Subcutaneous abdominal adipose tissue (tissue), 5 donors: ENCODE data around the gene CALHM2.
A peak's percentile ranks its signal among the peaks of the same experiment; 100 is the strongest.
"Not testable (repeated sequence)": the region's sequence is repeated elsewhere in the genome, so short reads cannot be mapped to it uniquely, and the experiment has no call there.

Source experiments
- H3K27ac ChIP-seq: one replicate; pipeline ENCODE4 v1.7.0; 2013; ENCODE audit warnings: low read depth, mild to moderate bottlenecking, inconsistent platforms, low read length, moderate library complexity
- H3K27me3 ChIP-seq, 5 donors: one replicate each; pipeline ENCODE4 v1.7.0; 2013; ENCODE audit warnings: low read length in 5 of 5, inconsistent platforms in 1 of 5; ENCODE audit not compliant: control insufficient read depth in 5 of 5, insufficient read depth in 4 of 5
- H3K36me3 ChIP-seq, 5 donors: one replicate each; pipeline ENCODE4 v1.7.0; 2013; ENCODE audit warnings: low read length in 5 of 5; ENCODE audit not compliant: control insufficient read depth in 5 of 5, insufficient read depth in 5 of 5
- H3K4me1 ChIP-seq, 5 donors: one replicate each; pipeline ENCODE4 v1.7.0; 2013; ENCODE audit warnings: low read length in 5 of 5, mild to moderate bottlenecking in 3 of 5, moderate library complexity in 1 of 5; ENCODE audit not compliant: control insufficient read depth in 5 of 5, insufficient read depth in 5 of 5
- H3K4me3 ChIP-seq, 5 donors: one replicate each; pipeline ENCODE4 v1.7.0; 2013; ENCODE audit warnings: low read length in 5 of 5, low read depth in 1 of 5
- H3K9ac ChIP-seq, 5 donors: one replicate each; pipeline ENCODE4 v1.7.0; 2013; ENCODE audit warnings: low read length in 5 of 5, mild to moderate bottlenecking in 4 of 5, moderate library complexity in 3 of 5
- H3K9me3 ChIP-seq, 5 donors: one replicate each; pipeline ENCODE4 v1.7.0; 2013; ENCODE audit warnings: low read length in 5 of 5; ENCODE audit not compliant: control insufficient read depth in 5 of 5
- donor health status: healthy.
- donor health status: healthy.
- donor health status: healthy.
- donor health status: healthy.
- donor health status: healthy.

The CALHM2 gene

DNA sequence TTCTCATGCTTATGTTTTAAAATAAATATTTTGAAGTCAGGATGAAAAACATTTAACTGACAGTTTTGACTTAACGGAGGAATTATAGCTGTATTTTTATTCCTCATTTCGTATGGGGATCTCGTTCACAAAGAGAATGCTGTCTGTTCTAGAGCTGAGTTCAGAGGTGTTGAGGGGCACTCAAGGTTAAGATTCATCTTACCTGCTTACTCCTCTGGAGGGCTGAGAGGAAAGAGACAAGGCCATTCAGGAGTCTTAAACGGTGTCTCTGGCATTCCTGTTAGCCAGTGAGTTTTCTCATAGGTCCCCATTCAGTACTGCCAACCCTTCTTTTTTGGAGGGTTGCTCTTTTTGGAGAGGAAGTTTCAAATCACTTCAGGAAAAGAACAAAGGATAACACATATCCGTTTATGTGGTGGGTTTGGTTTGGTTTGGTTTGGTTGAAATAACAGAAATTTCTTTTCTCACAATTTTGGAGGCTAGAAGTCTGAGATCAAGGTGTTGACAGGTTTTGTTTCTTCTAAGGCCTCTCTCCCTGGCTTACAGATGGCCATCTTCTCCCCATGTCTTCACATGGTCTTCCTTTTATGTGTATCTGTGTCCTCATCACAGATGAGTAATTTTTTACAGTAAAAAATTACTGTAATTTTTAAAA lies 23.1 kb downstream of the CALHM2 start:
- Histone ChIP-seq H3K27me3 (no peaks in the 10 kb centered on the region), H3K27ac (no peak overlapping the region), H3K9ac (no peak overlapping the region), H3K9me3 (no peaks in the 10 kb centered on the region), H3K4me3 (no peak overlapping the region), H3K36me3 (peaks cover 32 to 71% (median 58%) of the 10 kb centered on the region in 5 donors), H3K4me1 (peaks cover 0 to 5% (median 2%) of the 10 kb centered on the region in 5 donors)

DNA sequence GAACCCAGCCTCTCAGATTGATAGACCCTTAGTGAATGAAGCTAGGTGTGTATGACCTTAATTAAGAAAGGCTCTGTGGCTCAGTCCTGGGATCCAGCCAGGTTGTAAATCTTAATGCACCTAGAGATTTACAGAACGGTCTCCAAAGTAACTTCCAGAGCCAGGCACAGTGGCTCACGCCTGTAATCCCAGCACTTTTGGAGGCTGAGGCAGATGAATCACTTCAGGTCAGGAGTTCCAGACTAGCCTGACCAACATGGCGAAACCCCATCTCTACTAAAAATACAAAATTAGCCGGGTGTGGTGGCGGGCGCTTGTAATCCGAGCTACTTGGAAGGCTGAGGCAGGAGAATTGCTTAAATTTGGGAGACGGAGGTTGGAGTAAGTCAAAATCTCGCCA lies 24.3 kb downstream of the CALHM2 start:
- Histone ChIP-seq H3K27me3 (no peaks in the 10 kb centered on the region), H3K9me3 (no peaks in the 10 kb centered on the region), H3K9ac (no peak overlapping the region), H3K4me1 (no peaks in the 10 kb centered on the region), H3K4me3 (no peak overlapping the region), H3K27ac (no peak overlapping the region), H3K36me3 (peaks cover 34 to 74% (median 65%) of the 10 kb centered on the region in 5 donors)

DNA sequence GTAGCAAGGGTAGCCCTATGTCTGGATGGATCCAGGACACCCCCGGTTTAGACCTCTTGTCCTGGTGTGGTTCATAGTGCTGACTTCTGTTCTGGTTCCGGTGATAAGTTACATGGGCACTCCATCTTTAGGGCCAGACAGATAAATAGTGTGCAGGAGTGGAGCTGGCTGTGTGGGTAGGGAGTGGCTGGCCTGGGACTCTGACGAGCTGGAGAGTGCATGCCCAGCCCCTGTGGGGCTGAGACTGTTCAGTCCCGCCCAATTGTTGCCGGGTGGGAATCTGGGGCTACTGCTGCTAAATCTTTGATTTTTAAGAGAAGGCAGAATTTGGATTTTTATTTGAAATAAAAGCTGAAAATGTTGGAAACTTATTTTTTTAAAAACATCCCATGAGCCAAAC lies 28.4 kb downstream of the CALHM2 start:
- H3K9ac ChIP-seq = no peak overlapping the region
- no peaks in the 10 kb centered on the region for H3K9me3 ChIP-seq
- H3K27me3 ChIP-seq = no peaks in the 10 kb centered on the region
- H3K4me3 ChIP-seq = no peak overlapping the region
- no peaks in the 10 kb centered on the region for H3K4me1 ChIP-seq
- H3K27ac ChIP-seq = no peak overlapping the region
- peaks cover 24 to 86% (median 78%) of the 10 kb centered on the region in 5 donors for H3K36me3 ChIP-seq

DNA sequence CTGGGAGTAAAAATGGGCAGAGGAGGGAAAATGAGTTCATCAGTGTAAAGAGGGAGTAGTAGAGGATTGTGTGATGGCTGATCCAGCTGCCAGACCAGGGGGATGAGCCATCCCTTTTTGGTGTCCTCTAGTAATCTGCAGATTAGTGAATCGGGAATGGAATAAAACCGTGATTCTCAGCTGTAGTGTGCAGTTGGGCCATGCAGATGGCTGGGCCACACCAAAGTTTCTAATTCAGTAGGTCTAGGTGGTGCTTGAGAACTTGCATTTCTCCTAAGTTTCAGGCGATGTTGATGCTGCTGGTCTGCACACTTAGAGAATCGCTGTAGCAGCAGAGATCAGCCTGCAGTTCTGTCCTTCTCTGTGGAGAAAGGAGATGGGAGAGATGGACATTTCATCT lies 33.1 kb downstream of the CALHM2 start:
- H3K9me3 ChIP-seq = no peaks in the 10 kb centered on the region
- no peaks in the 10 kb centered on the region for H3K27me3 ChIP-seq
- no peak overlapping the region for H3K9ac ChIP-seq
- no peak overlapping the region for H3K4me3 ChIP-seq
- peaks cover 22 to 93% (median 86%) of the 10 kb centered on the region in 5 donors for H3K36me3 ChIP-seq
- no peak overlapping the region for H3K27ac ChIP-seq
- H3K4me1 ChIP-seq = no peaks in the 10 kb centered on the region

DNA sequence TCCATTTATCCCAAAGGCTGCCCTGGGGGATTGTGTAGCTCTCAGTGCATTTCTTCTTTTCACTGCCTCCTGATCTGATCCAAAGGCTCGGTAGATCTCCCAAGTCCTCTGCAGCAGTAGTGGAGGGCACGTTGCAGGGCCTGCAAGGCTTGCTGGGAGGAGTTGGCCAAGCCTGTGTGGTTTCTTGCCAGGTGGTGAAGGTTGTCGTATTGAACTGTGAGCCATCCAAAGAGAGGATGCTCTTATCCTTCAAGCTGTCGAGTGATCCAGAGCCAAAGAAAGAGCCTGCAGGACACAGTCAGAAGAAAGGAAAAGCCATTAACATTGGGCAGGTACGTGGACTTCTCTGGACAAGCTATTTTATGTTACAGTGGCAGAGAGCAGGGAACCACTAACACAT lies 34.6 kb downstream of the CALHM2 start:
- Histone ChIP-seq H3K9ac (no peak overlapping the region), H3K4me3 (no peak overlapping the region), H3K36me3 (peaks cover 27 to 93% (median 86%) of the 10 kb centered on the region in 5 donors), H3K4me1 (no peaks in the 10 kb centered on the region), H3K27ac (no peak overlapping the region), H3K9me3 (no peaks in the 10 kb centered on the region), H3K27me3 (no peaks in the 10 kb centered on the region)

DNA sequence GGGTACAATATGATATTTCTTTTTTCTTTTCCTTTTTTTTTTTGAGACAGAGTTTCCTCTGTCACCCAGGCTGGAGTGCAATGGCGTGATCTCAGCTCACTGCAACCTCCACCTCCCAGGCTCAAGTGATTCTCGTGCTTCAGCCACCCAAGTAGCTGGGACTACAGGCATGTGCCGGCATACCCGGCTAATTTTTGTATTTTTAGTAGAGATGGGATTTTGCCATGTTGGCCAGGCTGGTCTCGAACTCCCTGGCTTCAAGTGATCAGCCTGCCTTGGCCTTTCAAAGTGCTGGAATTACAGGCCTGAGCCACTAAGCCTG lies 35.1 kb downstream of the CALHM2 start:
- H3K36me3 ChIP-seq = peaks cover 23 to 93% (median 85%) of the 10 kb centered on the region in 5 donors

DNA sequence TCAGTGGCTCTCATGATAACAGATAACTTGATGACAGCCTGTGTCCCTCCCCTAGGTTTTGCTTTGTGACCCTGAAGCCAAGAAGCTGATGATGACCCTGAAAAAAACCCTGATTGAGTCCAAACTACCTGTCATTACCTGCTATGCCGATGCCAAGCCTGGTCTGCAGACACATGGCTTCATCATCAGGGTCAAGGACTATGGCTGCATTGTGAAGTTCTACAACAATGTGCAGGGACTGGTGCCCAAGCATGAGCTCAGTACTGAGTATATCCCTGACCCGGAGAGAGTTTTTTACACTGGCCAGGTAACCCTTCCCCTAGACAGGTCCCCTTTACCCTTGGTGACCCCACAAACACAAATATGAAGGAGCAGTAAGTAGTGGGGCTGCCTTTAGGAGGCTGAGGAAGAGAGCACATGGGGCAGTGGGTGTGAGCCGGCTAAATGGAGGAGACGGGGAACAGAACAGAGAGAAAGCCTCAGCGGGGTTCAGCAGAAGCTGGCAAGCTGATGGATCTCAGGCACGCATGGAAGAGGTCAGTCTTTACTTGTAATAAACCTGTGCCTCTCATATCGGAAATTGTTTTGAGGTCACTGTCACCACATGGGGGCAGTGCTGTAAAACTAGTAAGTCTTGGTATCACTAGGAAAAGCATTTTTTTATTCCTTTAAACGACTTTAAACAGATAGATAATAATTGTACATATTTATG lies 35.6 kb downstream of the CALHM2 start:
- no peaks in the 10 kb centered on the region for H3K4me1 ChIP-seq
- H3K4me3 ChIP-seq = no peak overlapping the region
- no peak overlapping the region for H3K27ac ChIP-seq
- H3K27me3 ChIP-seq = no peaks in the 10 kb centered on the region
- H3K9ac ChIP-seq = no peak overlapping the region
- H3K36me3 ChIP-seq = peaks cover 23 to 96% (median 89%) of the 10 kb centered on the region in 5 donors
- H3K9me3 ChIP-seq = no peaks in the 10 kb centered on the region

More for the DNA sequence above, 35.1 kb downstream of the CALHM2 start:
- H3K27ac ChIP-seq, H3K4me3 ChIP-seq, H3K4me1 ChIP-seq, H3K27me3 ChIP-seq, H3K9ac ChIP-seq, H3K9me3 ChIP-seq: not testable (repeated sequence)

DNA sequence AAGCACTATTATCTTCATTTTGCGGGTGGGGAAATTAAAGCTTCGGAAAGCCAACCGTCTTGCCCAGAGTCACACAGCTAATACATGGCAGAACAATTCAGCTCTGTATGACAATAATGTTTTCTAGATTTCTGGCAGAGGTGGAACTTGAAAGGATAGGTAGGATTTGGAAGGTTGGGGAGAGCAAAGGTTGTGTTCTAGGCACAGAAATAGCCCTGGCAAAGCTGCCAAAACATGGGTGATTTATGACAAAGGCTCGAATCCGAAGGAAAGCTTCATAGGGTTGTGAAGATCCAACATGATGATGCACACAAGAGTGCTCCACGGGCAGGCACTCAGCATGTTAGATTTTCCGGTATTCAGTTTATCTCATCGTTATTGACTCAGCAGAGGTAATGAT lies 36.6 kb downstream of the CALHM2 start:
- Histone ChIP-seq H3K27ac (no peak overlapping the region), H3K9me3 (no peaks in the 10 kb centered on the region), H3K27me3 (no peaks in the 10 kb centered on the region), H3K36me3 (peaks cover 23 to 91% (median 85%) of the 10 kb centered on the region in 5 donors), H3K9ac (no peak overlapping the region), H3K4me1 (no peaks in the 10 kb centered on the region), H3K4me3 (no peak overlapping the region)

DNA sequence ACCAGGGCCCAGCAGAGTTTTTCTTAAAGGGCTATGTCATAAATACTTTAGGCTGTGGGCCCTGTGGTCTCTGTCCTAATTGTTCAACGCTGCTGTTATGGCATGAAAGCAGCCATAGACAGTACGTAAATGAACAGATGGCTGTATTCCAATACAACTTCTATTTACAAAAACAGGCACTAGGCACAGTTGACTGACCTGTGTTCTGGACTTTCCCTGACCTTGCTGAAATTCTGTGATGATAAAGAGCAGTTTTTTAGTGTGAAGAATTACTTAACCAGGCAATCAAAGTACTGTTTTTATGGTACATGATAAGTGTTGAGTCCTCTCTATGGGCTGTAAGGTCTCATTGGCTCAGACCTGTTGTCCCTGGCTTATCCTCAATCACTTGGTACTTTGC lies 38.6 kb downstream of the CALHM2 start:
- Histone ChIP-seq H3K4me1 (no peaks in the 10 kb centered on the region), H3K9ac (no peak overlapping the region), H3K27ac (no peak overlapping the region), H3K4me3 (no peak overlapping the region), H3K9me3 (no peaks in the 10 kb centered on the region), H3K36me3 (peaks cover 29 to 87% (median 77%) of the 10 kb centered on the region in 5 donors), H3K27me3 (no peaks in the 10 kb centered on the region)

DNA sequence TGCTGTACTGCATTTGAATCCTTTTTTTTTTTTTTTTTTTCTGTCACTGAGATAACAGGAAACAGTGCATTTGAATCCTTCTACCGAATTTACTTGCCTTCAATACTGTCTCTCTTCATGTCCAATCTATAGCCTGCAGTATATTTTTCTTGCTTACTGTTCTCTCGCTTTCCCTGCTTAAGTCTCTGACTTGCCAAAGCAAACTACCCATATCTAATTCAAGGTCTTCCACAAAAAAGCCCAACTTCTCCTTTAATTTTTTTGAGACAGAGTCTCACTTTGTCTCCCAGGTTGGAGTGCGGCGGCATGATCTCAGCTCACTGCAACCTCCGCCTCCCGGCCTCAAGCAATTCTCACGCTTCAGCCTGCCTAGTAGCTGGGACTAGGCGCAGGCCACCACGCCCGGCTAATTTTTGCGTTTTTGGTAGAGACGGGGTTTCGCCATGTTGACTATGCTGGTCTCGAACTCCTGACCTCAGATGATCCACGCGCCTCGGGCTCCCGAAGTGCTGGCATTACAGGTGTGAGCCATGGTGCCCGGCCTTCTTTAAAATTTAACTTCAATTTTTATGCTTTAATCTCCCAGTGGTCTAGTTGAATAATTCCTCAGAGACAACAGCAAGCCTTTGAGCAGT lies 54.9 kb downstream of the CALHM2 start:
- peaks cover 9 to 42% (median 28%) of the 10 kb centered on the region in 5 donors for H3K36me3 ChIP-seq

More for the DNA sequence above, 54.9 kb downstream of the CALHM2 start:
- no peaks in the 10 kb centered on the region for H3K27me3 ChIP-seq
- H3K4me1 ChIP-seq = peaks cover 5 to 36% (median 34%) of the 10 kb centered on the region in 5 donors
- H3K27ac ChIP-seq = peak overlapping the region; percentile 92
- peak overlapping the region; percentile 87 to 97 (median 90) for H3K9ac ChIP-seq
- H3K4me3 ChIP-seq = peak overlapping the region; percentile 86 to 99 (median 94)
- H3K9me3 ChIP-seq = no peaks in the 10 kb centered on the region
